A172 (cell line): Measurements from ENCODE around the gene RNF187. TPM values are rescaled to one million over a fixed set of nuclear protein-coding genes. Genes with fewer than 3 reads are reported as not detected.
"Not testable (repeated sequence)": the region's sequence is repeated elsewhere in the genome, so short reads cannot be mapped to it uniquely, and the experiment has no call there.

ENCODE experiments used
- DNase-seq: peaks from one replicate; pipeline ENCODE4 v3.0.0-alpha.2; 2015; ENCODE audit warnings: low spot score
- total RNA-seq: library from RNA; depleted of rRNA; stranded (reverse); fragments of >200 nt; shearing (Covaris generic); gene quantifications from 2 replicates; pipeline ENCODE4 v1.2.3, GENCODE V29; 2014

RNF187 gene
- total RNA-seq, 1 experiment from 2014 or later: 94.5 TPM

DNA sequence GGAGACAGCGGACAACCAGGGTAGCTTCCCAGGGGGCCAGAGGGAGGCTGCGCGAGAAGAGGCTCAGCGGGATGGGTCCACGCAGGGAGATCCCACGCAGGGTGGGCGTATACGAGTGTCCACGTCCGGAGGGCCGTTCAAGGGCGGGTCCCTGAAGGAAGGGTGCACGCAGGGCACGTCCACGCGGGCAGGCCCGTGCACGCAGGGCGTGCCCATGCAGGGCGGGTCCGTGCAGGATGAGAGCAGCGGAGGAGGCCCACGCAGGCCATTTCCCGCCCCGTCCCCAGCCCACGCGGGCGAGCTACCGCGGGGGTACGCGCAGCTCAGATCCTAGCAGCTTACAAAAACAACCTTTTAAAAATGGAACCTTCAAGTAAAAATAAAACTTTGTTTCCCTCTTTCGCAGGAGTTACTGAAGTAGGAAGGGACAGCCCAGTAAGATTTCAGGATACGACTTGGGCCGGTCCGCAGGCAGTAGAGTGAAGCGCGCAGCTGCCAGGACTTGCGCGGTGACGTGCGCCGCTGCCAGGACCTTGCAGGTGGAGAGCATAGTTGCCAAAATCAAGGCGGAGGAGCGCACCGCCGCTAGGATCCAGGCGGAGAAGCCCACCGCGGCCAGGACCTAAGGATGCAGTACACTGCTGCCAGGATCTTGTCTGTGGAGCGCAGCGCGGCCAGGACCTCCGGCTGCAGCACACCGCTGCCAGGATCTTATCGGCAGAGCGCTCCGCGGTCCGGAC lies 416 bp upstream of the RNF187 start:
- peak; percentile 83 for DNase-seq

DNA sequence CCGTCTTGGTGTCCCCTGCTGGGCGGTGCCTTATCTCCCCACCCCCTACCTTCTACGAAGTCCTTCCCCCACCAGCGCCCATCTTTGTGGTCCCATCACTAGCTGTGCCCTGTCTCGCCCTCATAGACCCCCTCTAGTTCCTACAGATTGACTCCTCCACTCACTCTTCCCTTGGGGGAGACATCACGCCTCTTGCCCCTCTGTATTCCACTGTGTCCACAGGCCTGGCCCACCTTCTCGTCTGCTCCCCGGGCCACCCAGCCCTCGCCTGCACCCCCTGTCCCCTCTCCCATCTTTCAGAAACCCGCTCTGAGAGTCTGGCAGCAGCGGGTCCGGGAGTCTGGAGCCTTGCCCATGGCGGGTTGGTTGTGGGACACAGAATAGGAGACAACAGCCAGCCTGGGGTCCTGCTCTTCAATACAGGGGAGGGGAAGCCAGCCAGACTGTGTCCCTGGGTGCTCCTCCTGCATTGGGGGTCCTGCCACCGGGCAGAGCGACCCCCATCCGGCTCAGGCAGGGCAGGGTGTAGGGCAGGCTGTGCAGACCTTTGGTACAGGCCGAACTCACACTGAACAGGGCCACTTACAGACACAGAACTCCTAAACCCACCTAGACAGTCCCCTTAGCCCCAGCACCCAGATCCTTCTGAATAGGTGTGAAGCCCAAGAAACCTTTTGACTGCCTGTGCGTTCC lies 1.1 kb downstream of the RNF187 start:
- DNase-seq: no peak

DNA sequence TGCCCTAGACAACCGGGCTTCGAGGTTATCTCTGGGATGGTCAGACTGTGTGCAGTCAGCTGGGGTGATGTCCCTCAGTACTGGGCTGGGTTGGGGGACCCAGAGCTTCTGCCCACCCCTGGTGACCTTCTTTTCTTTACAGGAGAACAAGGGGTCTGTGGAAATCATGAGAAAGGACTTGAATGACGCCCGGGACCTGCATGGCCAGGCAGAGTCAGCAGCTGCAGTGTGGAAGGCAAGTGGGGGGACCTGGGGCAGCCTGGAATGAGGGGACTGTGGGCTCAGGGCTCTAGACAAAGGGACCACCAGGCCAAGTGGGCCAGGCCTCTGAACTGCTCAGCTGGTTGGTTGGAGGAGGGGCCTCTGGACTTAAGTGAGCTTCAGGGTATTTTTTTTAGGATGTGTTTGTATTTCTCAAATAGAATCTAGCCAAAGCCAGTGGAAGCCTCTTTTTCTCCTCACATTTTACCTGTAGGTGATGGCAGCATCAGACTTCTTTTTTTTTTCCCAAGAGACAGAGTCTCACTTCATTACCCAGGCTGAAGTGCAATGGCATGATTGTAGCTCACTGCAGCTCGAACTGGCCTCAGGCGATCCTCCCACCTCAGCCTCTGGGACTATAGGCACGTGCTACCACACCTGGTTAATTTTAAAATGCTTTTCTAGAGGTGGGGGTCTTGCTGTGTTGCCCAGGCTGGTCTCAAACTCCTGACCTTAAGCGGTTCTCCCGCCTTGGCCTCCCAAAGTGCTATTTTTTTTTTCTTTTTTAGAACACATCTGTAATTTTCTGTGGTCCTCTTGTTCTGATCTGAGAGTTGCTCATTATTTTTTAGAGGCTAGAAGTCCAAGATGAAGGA lies 1.9 kb downstream of the RNF187 start:
- no peak for DNase-seq

DNA sequence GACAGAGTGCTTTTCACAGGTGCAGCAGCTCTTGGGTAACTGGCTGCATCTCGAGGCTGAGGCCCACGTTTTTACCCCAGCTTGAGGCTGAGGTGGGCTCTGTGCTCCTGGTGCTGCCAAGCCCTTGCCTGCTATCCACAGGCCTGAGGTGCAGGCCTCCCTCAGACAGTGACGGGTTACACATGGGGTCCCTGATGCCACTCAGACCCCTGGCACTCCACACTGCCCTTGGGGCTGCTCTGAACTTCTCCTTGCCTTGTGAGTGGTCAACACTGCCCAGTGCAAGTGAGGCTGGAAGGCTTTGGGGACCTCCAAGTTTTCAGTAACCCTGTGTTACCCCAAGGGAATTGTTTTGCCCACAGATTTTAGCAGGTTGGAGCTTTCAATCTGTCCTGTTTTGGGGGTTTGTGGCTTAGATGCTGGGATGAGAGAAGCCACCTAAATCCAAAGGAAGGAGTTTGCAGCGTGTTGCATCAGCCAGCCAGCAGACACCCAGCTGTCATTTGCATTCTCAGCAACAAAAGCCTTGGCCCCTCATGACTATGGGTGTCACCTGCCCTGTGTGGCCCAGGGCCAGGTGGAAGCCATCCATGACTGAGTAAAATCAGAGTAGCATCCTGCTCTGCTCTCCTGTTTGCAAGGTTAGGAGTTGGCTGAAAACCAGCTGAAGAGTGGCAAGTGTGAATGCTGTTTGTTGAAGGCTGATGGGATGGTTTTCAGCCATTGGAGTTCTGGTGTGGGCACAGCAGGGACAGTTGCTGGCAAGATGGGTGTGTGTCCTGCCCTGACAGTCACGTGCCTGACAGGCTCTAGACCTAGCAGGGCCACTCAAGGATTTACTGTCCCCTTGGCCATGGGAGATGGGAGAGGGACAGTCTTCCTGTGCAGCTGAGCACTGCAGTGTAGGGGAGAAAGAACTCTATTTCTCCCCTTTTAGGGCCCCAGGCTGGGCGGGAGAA lies 3.2 kb downstream of the RNF187 start:
- peak; percentile 25 for DNase-seq

DNA sequence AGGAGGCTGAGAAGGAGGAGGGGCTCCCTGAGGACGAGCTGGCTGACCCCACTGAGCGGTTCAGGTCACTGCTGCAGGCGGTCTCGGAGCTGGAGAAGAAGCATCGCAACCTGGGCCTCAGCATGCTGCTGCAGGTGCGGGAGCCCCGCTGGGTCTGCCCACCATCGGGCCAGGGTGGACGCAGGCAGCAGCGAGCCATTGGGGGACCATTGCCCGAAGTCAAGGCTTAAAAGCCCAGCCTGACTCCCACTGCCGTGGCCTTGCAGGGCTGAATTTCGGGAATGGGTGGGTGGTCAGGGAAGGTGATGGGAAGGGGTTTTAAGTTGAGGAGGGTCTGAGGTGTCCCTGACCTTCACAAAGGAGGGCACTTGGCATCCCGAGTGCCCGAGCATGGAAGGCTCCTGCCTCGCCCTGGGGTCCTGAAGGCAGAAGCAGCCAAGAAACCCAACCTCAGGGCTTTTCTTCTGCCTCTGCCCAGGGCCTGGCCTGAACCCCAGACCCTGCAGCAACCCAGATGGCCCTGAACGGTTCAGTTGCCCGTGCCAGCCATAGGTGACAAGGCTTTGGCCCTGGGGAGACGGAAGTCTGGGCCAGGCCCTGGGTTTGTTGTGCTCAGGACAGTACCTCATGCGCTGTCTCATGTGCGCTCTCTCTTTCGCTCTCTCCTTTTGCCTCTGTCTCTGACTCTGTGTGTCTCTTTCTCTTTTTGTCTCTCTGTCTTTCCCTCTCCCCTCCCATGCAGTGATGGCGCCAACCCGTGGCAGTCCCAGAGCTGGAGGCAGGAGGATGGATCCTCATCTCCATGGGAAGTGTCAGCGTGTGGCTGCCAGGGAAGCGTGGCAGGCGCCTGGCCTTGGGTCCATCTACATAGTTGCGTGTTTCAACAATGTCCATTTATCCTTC lies 6.2 kb downstream of the RNF187 start:
- no peak for DNase-seq

DNA sequence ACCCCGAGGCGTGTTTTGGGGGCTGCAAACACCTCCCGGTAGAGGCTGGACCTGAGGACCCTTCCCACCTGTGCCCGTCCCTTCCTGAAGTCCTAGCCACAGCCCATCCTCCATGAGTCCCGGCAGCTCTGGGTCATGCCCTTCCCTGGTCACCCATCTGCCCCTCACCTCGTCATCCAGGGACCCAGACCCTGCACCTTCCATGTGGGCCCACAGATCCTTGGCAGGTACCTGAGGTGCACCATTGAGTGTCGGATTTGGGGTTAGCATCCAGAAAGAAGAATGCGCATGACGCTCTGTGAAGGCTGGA lies 6.8 kb downstream of the RNF187 start:
- no peak for DNase-seq

DNA sequence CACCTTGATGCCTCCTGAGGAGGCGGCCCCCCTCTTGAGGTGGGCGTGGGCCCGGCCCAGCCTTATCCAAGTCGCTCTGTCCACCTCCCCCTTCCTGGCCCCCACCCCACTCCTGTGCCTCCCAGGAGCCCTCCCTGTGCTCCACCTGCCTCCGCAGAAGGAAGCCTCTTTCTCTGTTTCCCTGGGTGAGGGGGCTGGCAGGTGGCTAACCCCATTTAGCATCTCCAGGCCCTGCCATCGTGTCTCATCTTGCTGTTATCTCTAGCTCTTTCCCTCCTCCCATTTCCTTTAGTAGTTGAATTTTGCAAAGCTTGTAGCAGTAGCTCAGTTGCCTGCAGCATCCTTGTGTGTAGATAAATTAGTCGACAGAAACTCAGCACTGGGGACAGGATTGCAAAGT lies 7.2 kb downstream of the RNF187 start:
- no peak for DNase-seq

DNA sequence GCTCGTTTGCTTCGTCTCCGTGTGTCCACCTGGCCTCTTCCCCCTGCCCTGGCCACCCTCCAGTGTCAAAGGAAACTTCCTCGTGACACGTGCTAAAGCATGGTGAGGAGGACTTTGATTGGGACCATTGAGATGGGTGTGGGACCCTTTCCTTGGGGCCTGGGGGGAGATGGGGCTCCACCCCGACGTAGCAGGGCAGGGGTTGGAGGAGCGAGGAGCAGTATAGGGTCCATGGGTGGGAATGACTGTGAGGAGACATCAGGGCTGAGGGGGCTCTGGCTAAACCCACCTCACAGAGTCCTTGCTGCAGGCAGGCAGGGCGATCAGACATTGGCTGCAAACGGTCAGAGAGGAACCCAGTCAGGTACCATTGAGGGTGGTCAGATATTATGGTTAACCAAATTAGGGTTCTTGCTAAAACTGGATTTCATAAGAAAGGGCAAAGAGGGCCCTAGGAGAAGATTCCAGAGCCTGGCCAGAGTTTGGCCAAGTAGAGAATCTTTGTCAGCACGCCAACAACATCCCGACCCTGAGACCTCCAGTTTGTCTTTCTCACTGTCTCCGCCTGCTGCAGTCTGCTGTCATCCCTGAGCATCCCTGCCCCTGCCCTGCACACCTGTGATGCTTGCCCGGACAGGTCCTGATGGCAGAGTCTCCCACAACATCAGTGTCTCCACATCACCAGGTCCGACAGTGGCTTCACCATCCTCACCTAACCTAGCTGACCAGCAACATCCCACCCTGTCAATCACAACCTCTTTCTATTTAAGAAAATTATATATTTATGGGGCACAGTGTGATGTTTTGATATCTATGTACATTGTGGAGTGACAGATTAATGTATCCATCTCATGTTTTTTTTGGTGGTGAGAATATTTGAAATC lies 8.0 kb downstream of the RNF187 start:
- DNase-seq: no peak

DNA sequence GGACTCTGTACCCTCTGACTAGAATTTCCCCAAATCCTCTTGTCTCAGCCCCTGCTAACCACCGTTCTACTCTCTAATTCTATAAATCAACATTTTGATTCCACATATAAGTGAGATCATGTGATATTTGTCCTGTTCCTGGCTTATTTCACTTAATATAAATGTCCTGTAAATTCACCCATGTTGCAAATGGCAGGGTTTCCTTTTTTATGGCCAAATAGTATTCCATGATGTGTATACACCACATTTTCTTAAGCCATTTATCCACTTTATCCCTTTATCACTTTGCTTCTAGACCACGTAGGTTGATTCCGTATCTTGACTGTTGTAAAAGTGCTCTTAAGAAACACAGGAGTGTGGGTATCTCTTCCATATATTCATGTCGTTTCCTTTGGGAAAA lies 8.9 kb downstream of the RNF187 start:
- DNase-seq: no peak

DNA sequence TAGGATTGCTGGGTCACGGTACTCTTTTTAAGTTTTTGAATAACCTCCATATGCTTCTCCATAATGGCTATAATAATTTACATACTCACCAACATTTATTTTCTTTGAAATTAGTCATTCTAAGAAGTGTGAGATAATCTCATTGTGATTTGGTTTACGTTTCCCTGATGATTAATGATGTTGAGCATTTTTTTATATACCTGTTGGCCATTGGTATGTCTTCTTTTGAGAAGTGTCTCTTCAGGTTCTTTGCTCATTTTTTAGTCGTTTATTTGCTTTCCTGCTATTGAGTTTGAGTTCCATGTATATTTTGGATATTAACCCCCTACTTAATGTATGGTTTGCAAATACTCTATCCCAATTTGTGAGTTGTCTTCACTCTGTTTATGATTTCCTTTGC lies 9.3 kb downstream of the RNF187 start:
- DNase-seq: no peak

DNA sequence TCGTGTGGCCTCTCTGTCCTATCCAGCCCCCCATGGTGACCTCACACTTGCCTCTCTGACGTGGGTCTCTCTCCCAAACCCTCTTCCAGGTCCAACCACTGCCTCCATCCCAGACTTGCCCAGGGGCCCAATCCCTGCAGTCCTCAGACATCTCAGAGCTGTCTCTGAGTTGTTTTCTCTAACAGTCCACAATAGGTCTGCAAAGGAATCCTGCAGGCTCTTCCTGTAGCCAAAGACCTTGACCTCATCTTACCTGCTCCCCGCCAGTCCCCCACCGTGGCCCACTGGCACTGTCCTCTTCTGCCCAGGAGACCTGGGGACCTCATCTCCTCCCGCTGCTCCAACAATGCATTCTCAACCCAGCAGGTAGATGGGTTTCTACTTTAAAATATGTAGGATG lies 10.0 kb downstream of the RNF187 start:
- DNase-seq: no peak

DNA sequence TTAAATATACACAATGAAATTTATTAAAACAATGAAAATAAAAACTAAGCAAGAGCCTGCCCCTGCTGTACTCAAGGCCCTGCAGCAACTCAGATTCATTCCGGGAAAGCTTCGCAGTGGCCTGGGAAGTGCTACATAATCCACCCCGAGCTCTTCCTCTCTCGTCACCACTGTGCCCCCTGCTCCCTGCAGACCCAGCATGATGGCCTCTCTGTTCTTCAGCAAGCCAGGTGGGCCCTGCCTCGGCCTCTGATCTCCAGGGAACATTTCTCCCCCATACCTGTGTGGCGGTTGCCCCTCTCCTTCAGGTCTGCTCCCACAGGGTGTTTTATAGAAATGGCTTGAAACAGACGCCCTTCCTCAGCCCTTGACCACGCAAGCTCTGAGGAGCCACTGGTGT lies 10.6 kb downstream of the RNF187 start:
- DNase-seq: no peak

DNA sequence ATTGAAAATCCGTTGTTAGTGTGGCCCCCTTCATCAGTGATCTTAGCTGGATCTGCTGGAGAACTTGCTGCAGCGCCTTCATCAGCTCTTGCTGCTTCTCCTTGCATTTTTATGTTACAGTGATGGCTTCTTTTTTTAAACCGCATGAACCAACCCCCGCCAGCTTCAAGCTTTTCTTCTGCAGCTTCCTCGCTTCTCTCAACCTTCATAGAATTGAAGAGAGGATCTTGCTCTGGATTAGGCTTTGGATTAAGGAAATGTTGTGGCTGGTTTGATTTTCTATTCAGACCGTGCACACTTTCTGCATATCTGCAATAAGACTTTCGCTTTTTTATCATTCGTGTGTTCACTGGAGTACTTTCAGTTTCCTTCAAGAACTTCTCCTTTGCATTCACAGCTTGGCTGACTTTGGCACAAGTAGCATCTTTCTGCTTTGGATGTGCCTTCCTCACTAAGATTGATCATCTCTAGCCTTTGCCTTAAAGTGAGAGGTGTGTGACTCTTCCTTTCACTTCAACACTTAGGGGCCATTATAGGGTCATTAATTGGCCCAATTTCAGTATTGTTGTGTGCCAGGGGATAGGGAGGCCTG lies 13.1 kb downstream of the RNF187 start:
- DNase-seq: no peak

DNA sequence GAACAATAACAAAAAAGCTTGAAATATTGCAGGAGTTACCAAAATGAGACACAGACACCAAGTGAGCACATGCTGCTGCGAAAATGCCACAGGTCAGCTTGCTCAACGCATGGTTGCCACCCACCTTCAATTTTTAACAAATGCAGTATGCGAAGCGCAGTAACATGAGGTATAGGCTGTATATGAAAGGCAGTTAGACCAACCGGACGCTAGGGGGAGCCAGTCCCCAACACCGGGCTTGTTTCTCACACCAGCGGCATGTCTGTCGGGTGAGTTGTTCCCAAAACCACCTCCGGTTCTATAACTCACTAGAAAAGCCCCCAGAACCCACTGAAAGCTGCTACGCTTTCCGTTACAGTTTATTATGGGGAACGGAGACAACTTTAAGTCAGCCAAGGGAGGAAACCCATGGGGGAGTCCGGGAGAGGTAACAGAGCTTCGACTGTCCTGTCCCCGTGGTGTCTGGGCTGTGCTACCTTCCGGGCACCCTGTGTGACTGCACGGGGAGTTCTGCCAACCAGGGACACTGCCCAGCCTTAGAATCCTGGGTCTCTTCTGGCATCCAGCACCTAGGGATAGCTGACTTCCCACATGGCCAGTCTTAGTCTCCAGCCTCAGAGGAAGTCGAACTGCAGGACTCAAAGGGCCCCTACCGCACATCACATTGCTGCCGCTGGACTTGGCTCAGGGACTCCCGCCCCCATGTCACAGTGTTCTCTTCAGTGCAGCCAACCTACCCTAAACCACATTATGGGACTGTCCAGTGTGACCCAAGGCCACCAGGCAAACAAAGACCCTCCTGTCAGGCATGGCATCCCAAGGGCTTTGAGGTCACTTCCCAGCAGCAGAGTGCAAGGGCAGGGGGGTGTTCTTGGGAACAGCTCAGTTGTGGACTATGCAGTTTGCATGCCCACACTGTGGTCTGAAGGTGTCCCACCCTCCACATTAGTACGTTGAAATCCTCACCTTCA lies 14.0 kb downstream of the RNF187 start:
- peak; percentile 90 for DNase-seq

DNA sequence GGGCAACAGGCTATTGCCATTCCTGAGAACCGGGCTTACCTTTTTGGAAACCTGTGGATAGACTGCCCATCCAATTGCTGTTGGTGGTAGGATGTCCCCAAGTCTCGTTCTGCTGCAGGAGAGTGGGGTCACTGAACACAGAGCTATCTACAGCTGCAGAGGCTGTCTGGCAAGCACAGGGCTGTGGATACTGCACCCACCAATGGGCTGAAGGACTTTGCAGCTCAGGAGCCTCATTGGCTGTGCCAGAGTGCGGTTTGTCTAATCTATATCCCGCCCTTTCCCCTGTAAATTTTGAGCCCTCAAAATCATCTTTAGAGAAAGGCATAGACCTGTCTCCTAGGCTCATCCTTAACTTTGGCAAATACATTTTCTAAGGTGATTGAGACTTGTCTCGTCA lies 15.3 kb downstream of the RNF187 start:
- no peak for DNase-seq

DNA sequence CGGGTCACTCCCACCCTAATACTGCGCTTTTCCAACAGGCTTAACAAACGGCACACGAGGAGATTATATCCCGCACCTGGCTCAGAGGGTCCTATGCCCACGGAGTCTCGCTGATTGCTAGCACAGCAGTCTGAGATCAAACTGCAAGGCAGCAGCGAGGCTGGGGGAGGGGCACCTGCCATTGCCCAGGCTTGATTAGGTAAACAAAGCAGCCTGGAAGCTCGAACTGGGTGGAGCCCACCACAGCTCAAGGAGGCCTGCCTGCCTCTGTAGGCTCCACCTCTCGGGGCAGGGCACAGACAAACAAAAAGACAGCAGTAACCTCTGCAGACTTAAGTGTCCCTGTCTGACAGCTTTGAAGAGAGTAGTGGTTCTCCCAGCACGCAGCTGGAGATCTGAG lies 18.8 kb downstream of the RNF187 start:
- not testable (repeated sequence) for DNase-seq

DNA sequence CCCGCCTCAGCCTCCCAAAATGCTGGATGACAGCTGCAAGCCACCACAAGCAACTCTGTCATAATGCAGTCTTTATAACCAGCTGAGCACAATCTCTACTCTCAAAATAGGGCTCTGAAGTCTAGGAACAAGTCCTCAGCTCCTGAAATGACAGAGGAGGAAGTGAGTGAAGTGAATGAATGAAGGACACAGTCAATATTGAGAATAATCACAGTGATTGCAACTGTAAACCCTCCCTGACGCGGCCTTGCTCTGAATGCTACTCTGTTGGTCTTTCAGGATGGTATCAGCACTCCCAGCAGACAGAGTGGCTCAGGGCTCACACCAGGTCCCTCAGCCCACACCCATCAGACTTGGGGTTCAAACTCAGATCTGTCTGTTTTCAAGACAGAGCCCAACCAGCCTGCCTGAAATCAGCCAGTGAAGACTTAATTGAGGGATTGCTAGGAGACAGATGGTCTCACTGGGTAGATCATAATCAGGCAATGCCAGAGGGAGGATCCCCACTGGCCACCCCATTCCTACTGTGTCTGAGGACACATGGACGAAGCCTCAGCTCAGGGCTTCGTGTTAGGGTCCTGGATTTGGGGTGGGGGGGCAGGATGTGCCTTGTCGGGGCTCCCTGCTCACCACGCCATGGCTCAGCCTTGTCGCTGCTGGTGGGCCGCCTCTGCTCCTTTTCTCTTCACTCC lies 20.9 kb downstream of the RNF187 start:
- no peak for DNase-seq
